Measurements from ENCODE around the gene PTPRD.

DNA sequence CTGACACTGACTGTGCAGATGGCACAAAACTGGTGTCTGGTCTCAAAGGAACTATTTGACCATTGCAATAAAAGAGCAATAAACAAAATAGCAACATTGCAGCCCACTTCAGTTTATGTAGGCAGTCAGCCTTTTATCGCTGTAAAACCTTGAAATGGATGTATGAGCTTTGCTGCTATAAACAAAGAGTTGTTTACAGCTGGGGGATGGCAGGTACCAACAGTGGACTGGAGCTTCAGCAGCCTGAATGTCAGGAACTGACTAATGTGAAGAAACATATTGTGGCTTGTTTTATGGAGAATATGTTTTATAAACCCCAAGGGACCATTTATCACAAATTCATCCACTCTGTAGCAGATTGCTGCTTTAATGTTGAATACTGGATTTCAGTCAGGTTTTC lies 78.0 kb downstream of the PTPRD start:
- TF ChIP-seq POLR2A (IDR thresholded peaks at IDR 0.05; ENCODE audit: low read depth, low read length) (no peak), CTCF (conservative IDR thresholded peaks at IDR 0.05; ENCODE audit: low read depth, low read length) (no peak), MXI1 (IDR thresholded peaks at IDR 0.05; ENCODE audit: borderline replicate concordance, low read depth, low read length) (no peak), MAFK (IDR thresholded peaks at IDR 0.05; ENCODE audit: low read depth, low read length) (no peak), ELK1 (IDR thresholded peaks at IDR 0.05; ENCODE audit: borderline replicate concordance, low read depth, low read length) (no peak), SMC3 (IDR thresholded peaks at IDR 0.05; ENCODE audit: low read depth, low read length) (no peak)
